GM23338 (cell line): ENCODE data around the gene MINDY4. TPM values are rescaled to one million over a fixed set of nuclear protein-coding genes. Genes with fewer than 3 reads are reported as not detected.

Experiments
- ATAC-seq: fragments of 200-7000 bp; cut with Tn5 transposase; 3 replicates; pipeline ENCODE4 v1.9.1; 2020
- DNase-seq: peaks from one replicate; pipeline ENCODE4 v3.0.0-alpha.2; 2015; ENCODE audit warnings: low spot score
- H2AFZ ChIP-seq: fragments of 200-600 bp; sonication (generic); 2 replicates; pipeline ENCODE4 v1.8.0; 2016; ENCODE audit warnings: antibody characterized with exemption, mild to moderate bottlenecking, moderate library complexity
- H3F3A ChIP-seq: fragments of 200-600 bp; sonication (generic); replicated peaks from 2 replicates; pipeline ENCODE4 v1.8.0; 2017; ENCODE audit warnings: antibody characterized with exemption, mixed run types, low read depth
- H3K27ac ChIP-seq: fragments of 200-600 bp; sonication (generic); 2 replicates; pipeline ENCODE4 v1.6.1; 2016; ENCODE audit warnings: low read depth
- H3K27me3 ChIP-seq: fragments of 200-600 bp; sonication (generic); 2 replicates; pipeline ENCODE4 v1.8.0; 2016; ENCODE audit warnings: mild to moderate bottlenecking, mixed run types, moderate library complexity; ENCODE audit not compliant: insufficient read depth
- H3K36me3 ChIP-seq: fragments of 200-600 bp; sonication (generic); 2 replicates; pipeline ENCODE4 v1.8.0; 2016; ENCODE audit warnings: mild to moderate bottlenecking; ENCODE audit not compliant: insufficient read depth
- H3K4me1 ChIP-seq: fragments of 200-600 bp; sonication (generic); 2 replicates; pipeline ENCODE4 v1.8.0; 2016; ENCODE audit warnings: mild to moderate bottlenecking, moderate library complexity; ENCODE audit not compliant: insufficient read depth
- H3K4me2 ChIP-seq: fragments of 200-600 bp; sonication (generic); 2 replicates; pipeline ENCODE4 v1.7.1; 2017; ENCODE audit warnings: mixed run types
- H3K4me3 ChIP-seq: fragments of 200-600 bp; sonication (generic); 2 replicates; pipeline ENCODE4 v1.6.1; 2016; ENCODE audit warnings: mixed run types
- H3K79me2 ChIP-seq: fragments of 200-600 bp; sonication (generic); replicated peaks from 2 replicates; pipeline ENCODE4 v1.8.0; 2017; ENCODE audit warnings: mild to moderate bottlenecking; ENCODE audit not compliant: insufficient read depth
- H3K9me2 ChIP-seq: fragments of 200-600 bp; sonication (generic); 2 replicates; pipeline ENCODE4 v1.8.0; 2017; ENCODE audit not compliant: insufficient read depth
- H4K20me1 ChIP-seq: fragments of 200-600 bp; sonication (generic); replicated peaks from 2 replicates; pipeline ENCODE4 v1.8.0; 2017; ENCODE audit warnings: mild to moderate bottlenecking; ENCODE audit not compliant: insufficient read depth
- H3K27ac Mint-ChIP-seq: 2 replicates; pipeline ENCODE4 v1.8.0; 2020; ENCODE audit warnings: inconsistent platforms, mild to moderate bottlenecking, moderate library complexity, mixed read lengths
- H3K27me3 Mint-ChIP-seq: 3 replicates; pipeline ENCODE4 v1.8.0; 2022; ENCODE audit warnings: low read depth, mild to moderate bottlenecking, moderate library complexity, mixed read lengths, inconsistent platforms; ENCODE audit not compliant: insufficient read depth, poor library complexity
- H3K36me3 Mint-ChIP-seq: 3 replicates; pipeline ENCODE4 v1.8.0; 2021; ENCODE audit warnings: low read depth, mild to moderate bottlenecking, inconsistent platforms, moderate library complexity, mixed read lengths
- H3K4me1 Mint-ChIP-seq: 3 replicates; pipeline ENCODE4 v1.8.0; 2020; ENCODE audit warnings: mild to moderate bottlenecking, inconsistent platforms, mixed read lengths
- H3K4me3 Mint-ChIP-seq: 3 replicates; pipeline ENCODE4 v1.8.0; 2021; ENCODE audit warnings: moderate library complexity, mild to moderate bottlenecking, inconsistent platforms, mixed read lengths
- H3K9me3 Mint-ChIP-seq: 3 replicates; pipeline ENCODE4 v1.8.0; 2020; ENCODE audit warnings: moderate library complexity, mild to moderate bottlenecking, inconsistent platforms, mixed read lengths
- CREB1 ChIP-seq: fragments of 250-450 bp; sonication (Bioruptor Pico); IDR thresholded peaks from 2 replicates; pipeline ENCODE4 v1.5.0; 2020; ENCODE audit warnings: low read depth, mild to moderate bottlenecking, moderate library complexity
- EZH2 ChIP-seq: fragments of 200-600 bp; sonication (generic); IDR thresholded peaks from one replicate; pipeline ENCODE4 v1.8.0; 2017; ENCODE audit warnings: antibody characterized with exemption, mild to moderate bottlenecking, low read depth; ENCODE audit not compliant: unreplicated experiment
- EZH2phosphoT487 ChIP-seq: fragments of 200-600 bp; sonication (generic); IDR thresholded peaks from one replicate; pipeline ENCODE4 v1.8.1; 2018; ENCODE audit warnings: antibody characterized with exemption; ENCODE audit not compliant: unreplicated experiment
- JUNB ChIP-seq: IDR thresholded peaks from one replicate; pipeline ENCODE4 v1.6.1; 2016; ENCODE audit warnings: antibody characterized with exemption; ENCODE audit not compliant: unreplicated experiment
- NANOG ChIP-seq: IDR thresholded peaks from 2 replicates; pipeline ENCODE4 v1.6.1; 2016; ENCODE audit warnings: antibody characterized with exemption, borderline replicate concordance
- POLR2AphosphoS5 ChIP-seq: IDR thresholded peaks from 2 replicates; pipeline ENCODE4 v1.6.1; 2016; ENCODE audit warnings: antibody characterized with exemption, low read depth
- STAT1 ChIP-seq: IDR thresholded peaks from one replicate; pipeline ENCODE4 v1.6.1; 2016; ENCODE audit warnings: antibody characterized with exemption; ENCODE audit not compliant: unreplicated experiment
- ZNF114 ChIP-seq: fragments of 250-450 bp; sonication (Bioruptor Pico); IDR thresholded peaks from 2 replicates; pipeline ENCODE4 v1.5.0; 2020; ENCODE audit warnings: mild to moderate bottlenecking, moderate library complexity
- ZNF331 ChIP-seq: fragments of 250-450 bp; sonication (Bioruptor Pico); IDR thresholded peaks from 2 replicates; pipeline ENCODE4 v1.5.0; 2020; ENCODE audit warnings: low read depth, mild to moderate bottlenecking, moderate library complexity
- polyA plus RNA-seq: library from polyadenylated mRNA; unstranded; fragments of >200 nt; fragmentation: Nextera tagmentation; extraction: Ambion mirVana; gene quantifications from 2 replicates; pipeline ENCODE4 v1.2.1, GENCODE V29; 2016
- total RNA-seq: library from RNA; depleted of rRNA; stranded (reverse); fragments of >200 nt; shearing (Covaris generic); gene quantifications from 2 replicates; pipeline ENCODE4 v1.2.3, GENCODE V29; 2014
- TF ChIP-seq, protein P1 (sequence below): IDR thresholded peaks from one replicate; pipeline ENCODE4 v1.6.1; 2018; ENCODE audit warnings: antibody characterized with exemption; ENCODE audit not compliant: unreplicated experiment
- TF ChIP-seq, protein P2 (sequence below): fragments of 250-450 bp; sonication (Bioruptor Pico); IDR thresholded peaks from 2 replicates; pipeline ENCODE4 v1.5.0; 2020; ENCODE audit warnings: mild to moderate bottlenecking, moderate library complexity
- TF ChIP-seq, protein P3 (sequence below): IDR thresholded peaks from 2 replicates; pipeline ENCODE4 v1.6.1; 2016; ENCODE audit warnings: antibody characterized with exemption
- TF ChIP-seq, protein P4 (sequence below), 2 experiments: fragments of 200-600 bp in 1 of 2; sonication (generic) in 1 of 2; conservative IDR thresholded peaks; 2 replicates each; pipeline versions ENCODE4 v1.5.1 to v1.6.1; 2016 to 2017; ENCODE audit warnings: antibody characterized with exemption in 2 of 2, low read depth in 2 of 2, mild to moderate bottlenecking in 2 of 2, moderate library complexity in 1 of 2

The MINDY4 gene
- total and polyA plus RNA-seq, 2 experiments from 2014 or later, result 1.7 to 4.4 TPM

DNA sequence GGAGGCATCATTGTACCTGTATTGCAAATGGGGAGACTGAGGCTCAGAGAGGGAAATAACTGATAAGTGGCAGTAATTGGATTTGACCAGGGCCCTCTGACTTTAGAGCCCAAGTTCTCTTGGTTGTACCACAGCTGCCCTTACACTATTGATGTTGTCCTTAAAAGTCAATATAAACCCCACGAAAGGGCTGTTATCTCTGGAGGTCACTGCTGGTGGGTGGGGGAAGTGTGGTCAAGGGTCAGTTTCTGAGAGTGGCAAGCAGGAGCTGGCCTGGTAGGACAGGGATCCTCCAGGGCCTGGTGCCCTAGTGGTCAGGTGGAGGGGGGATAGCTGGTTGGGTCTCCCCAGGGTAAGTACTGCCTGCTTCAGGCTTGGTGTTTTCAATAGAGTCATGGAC lies 96.3 kb downstream of the MINDY4 start:
- H3K27ac ChIP-seq, result no peak overlapping the region
- no peak overlapping the region for H3K4me3 ChIP-seq
- Mint-ChIP-seq H3K36me3 (no peaks in the 10 kb centered on the region), H3K9me3 (no peaks in the 10 kb centered on the region), H3K27ac (no peak overlapping the region), H3K4me1 (no peaks in the 10 kb centered on the region), H3K27me3 (peaks cover 7% of the 10 kb centered on the region), H3K4me3 (no peak overlapping the region)
- ATAC-seq (no peak), DNase-seq (no peak)
- no peaks in the 10 kb centered on the region for H4K20me1 ChIP-seq
- no peak overlapping the region for H2AFZ ChIP-seq
- H3F3A ChIP-seq, result no peaks in the 10 kb centered on the region
- no peak overlapping the region for H3K4me2 ChIP-seq
- TF ChIP-seq, protein P1, sequence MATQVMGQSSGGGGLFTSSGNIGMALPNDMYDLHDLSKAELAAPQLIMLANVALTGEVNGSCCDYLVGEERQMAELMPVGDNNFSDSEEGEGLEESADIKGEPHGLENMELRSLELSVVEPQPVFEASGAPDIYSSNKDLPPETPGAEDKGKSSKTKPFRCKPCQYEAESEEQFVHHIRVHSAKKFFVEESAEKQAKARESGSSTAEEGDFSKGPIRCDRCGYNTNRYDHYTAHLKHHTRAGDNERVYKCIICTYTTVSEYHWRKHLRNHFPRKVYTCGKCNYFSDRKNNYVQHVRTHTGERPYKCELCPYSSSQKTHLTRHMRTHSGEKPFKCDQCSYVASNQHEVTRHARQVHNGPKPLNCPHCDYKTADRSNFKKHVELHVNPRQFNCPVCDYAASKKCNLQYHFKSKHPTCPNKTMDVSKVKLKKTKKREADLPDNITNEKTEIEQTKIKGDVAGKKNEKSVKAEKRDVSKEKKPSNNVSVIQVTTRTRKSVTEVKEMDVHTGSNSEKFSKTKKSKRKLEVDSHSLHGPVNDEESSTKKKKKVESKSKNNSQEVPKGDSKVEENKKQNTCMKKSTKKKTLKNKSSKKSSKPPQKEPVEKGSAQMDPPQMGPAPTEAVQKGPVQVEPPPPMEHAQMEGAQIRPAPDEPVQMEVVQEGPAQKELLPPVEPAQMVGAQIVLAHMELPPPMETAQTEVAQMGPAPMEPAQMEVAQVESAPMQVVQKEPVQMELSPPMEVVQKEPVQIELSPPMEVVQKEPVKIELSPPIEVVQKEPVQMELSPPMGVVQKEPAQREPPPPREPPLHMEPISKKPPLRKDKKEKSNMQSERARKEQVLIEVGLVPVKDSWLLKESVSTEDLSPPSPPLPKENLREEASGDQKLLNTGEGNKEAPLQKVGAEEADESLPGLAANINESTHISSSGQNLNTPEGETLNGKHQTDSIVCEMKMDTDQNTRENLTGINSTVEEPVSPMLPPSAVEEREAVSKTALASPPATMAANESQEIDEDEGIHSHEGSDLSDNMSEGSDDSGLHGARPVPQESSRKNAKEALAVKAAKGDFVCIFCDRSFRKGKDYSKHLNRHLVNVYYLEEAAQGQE, result no peak
- TF ChIP-seq NANOG, result no peak
- TF ChIP-seq CREB1 (CRISPR knock-in tag), result no peak
- TF ChIP-seq ZNF331 (CRISPR knock-in tag), result no peak
- TF ChIP-seq, protein P2, sequence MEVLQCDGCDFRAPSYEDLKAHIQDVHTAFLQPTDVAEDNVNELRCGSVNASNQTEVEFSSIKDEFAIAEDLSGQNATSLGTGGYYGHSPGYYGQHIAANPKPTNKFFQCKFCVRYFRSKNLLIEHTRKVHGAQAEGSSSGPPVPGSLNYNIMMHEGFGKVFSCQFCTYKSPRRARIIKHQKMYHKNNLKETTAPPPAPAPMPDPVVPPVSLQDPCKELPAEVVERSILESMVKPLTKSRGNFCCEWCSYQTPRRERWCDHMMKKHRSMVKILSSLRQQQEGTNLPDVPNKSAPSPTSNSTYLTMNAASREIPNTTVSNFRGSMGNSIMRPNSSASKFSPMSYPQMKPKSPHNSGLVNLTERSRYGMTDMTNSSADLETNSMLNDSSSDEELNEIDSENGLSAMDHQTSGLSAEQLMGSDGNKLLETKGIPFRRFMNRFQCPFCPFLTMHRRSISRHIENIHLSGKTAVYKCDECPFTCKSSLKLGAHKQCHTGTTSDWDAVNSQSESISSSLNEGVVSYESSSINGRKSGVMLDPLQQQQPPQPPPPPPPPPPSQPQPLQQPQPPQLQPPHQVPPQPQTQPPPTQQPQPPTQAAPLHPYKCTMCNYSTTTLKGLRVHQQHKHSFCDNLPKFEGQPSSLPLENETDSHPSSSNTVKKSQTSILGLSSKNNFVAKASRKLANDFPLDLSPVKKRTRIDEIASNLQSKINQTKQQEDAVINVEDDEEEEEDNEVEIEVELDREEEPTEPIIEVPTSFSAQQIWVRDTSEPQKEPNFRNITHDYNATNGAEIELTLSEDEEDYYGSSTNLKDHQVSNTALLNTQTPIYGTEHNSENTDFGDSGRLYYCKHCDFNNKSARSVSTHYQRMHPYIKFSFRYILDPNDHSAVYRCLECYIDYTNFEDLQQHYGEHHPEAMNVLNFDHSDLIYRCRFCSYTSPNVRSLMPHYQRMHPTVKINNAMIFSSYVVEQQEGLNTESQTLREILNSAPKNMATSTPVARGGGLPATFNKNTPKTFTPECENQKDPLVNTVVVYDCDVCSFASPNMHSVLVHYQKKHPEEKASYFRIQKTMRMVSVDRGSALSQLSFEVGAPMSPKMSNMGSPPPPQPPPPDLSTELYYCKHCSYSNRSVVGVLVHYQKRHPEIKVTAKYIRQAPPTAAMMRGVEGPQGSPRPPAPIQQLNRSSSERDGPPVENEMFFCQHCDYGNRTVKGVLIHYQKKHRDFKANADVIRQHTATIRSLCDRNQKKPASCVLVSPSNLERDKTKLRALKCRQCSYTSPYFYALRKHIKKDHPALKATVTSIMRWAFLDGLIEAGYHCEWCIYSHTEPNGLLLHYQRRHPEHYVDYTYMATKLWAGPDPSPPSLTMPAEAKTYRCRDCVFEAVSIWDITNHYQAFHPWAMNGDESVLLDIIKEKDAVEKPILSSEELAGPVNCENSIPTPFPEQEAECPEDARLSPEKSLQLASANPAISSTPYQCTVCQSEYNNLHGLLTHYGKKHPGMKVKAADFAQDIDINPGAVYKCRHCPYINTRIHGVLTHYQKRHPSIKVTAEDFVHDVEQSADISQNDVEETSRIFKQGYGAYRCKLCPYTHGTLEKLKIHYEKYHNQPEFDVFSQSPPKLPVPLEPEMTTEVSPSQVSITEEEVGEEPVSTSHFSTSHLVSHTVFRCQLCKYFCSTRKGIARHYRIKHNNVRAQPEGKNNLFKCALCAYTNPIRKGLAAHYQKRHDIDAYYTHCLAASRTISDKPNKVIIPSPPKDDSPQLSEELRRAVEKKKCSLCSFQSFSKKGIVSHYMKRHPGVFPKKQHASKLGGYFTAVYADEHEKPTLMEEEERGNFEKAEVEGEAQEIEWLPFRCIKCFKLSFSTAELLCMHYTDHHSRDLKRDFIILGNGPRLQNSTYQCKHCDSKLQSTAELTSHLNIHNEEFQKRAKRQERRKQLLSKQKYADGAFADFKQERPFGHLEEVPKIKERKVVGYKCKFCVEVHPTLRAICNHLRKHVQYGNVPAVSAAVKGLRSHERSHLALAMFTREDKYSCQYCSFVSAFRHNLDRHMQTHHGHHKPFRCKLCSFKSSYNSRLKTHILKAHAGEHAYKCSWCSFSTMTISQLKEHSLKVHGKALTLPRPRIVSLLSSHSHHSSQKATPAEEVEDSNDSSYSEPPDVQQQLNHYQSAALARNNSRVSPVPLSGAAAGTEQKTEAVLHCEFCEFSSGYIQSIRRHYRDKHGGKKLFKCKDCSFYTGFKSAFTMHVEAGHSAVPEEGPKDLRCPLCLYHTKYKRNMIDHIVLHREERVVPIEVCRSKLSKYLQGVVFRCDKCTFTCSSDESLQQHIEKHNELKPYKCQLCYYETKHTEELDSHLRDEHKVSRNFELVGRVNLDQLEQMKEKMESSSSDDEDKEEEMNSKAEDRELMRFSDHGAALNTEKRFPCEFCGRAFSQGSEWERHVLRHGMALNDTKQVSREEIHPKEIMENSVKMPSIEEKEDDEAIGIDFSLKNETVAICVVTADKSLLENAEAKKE (CRISPR knock-in tag), result no peak
- no peak for TF ChIP-seq EZH2phosphoT487
- TF ChIP-seq ZNF114 (CRISPR knock-in tag), result no peak
- TF ChIP-seq EZH2, result no peak
- no peak for TF ChIP-seq STAT1
- TF ChIP-seq JUNB, result no peak
- TF ChIP-seq, protein P3, sequence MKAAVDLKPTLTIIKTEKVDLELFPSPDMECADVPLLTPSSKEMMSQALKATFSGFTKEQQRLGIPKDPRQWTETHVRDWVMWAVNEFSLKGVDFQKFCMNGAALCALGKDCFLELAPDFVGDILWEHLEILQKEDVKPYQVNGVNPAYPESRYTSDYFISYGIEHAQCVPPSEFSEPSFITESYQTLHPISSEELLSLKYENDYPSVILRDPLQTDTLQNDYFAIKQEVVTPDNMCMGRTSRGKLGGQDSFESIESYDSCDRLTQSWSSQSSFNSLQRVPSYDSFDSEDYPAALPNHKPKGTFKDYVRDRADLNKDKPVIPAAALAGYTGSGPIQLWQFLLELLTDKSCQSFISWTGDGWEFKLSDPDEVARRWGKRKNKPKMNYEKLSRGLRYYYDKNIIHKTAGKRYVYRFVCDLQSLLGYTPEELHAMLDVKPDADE, result no peak
- no peak for TF ChIP-seq POLR2AphosphoS5
- TF ChIP-seq, protein P4, sequence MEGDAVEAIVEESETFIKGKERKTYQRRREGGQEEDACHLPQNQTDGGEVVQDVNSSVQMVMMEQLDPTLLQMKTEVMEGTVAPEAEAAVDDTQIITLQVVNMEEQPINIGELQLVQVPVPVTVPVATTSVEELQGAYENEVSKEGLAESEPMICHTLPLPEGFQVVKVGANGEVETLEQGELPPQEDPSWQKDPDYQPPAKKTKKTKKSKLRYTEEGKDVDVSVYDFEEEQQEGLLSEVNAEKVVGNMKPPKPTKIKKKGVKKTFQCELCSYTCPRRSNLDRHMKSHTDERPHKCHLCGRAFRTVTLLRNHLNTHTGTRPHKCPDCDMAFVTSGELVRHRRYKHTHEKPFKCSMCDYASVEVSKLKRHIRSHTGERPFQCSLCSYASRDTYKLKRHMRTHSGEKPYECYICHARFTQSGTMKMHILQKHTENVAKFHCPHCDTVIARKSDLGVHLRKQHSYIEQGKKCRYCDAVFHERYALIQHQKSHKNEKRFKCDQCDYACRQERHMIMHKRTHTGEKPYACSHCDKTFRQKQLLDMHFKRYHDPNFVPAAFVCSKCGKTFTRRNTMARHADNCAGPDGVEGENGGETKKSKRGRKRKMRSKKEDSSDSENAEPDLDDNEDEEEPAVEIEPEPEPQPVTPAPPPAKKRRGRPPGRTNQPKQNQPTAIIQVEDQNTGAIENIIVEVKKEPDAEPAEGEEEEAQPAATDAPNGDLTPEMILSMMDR (conservative IDR thresholded peaks at IDR 0.05; ENCODE audit: low read depth in 2 of 2), result no peak
- no peaks in the 10 kb centered on the region for H3K36me3 ChIP-seq
- H3K4me1 ChIP-seq, result no peaks in the 10 kb centered on the region
- H3K79me2 ChIP-seq, result no peaks in the 10 kb centered on the region
- H3K27me3 ChIP-seq, result no peaks in the 10 kb centered on the region
- H3K9me2 ChIP-seq, result no peaks in the 10 kb centered on the region
